Stimulated activated CD4-positive, alpha-beta T cell treated with anti-CD3 and anti-CD28 coated beads, Interleukin-12 subunit alpha, Interleukin-12 subunit beta, amount 100 ng/mL, for 4 hours (primary cell): ENCODE results near the gene IPO8.

ENCODE experiments used
- DNase-seq: peaks from one replicate; pipeline ENCODE4 v3.0.0-alpha.2; 2020

Gene IPO8

GRCh38 chr12:30695199-30696102, at the start of gene IPO8:
Gene IPO8 (minus strand): TSS chr12:30695869. CDS start chr12:30695647, 222 bp downstream.
- DNase-seq, result peak; percentile 82

- no peak for DNase-seq
Measured at GRCh38 chr12:30744321-30744720, 48.7 kb upstream of the IPO8 start.

GRCh38 chr12:30740274-30740673, 44.6 kb upstream of the IPO8 start:
- no peak for DNase-seq

- DNase-seq, result no peak
Measured at GRCh38 chr12:30739020-30739419, 43.4 kb upstream of the IPO8 start.

- DNase-seq, result no peak
Measured at GRCh38 chr12:30732954-30733637, 37.4 kb upstream of the IPO8 start.

GRCh38 chr12:30730011-30730410, 34.3 kb upstream of the IPO8 start:
- DNase-seq, result no peak

- no peak for DNase-seq
Measured at GRCh38 chr12:30729547-30729946, 33.9 kb upstream of the IPO8 start.

- no peak for DNase-seq
Measured at GRCh38 chr12:30726647-30727046, 31.0 kb upstream of the IPO8 start.

GRCh38 chr12:30725739-30726138, 30.1 kb upstream of the IPO8 start:
- no peak for DNase-seq

GRCh38 chr12:30719060-30719459, 23.4 kb upstream of the IPO8 start:
- DNase-seq, result no peak

GRCh38 chr12:30707613-30708342, 12.1 kb upstream of the IPO8 start:
- DNase-seq, result no peak

- DNase-seq, result no peak
Measured at GRCh38 chr12:30706476-30706875, 10.8 kb upstream of the IPO8 start.

- no peak for DNase-seq
Measured at GRCh38 chr12:30701056-30701455, 5.4 kb upstream of the IPO8 start.

GRCh38 chr12:30700216-30700900, 4.7 kb upstream of the IPO8 start:
- DNase-seq, result no peak

- DNase-seq, result no peak
Measured at GRCh38 chr12:30698346-30698745, 2.7 kb upstream of the IPO8 start.

- no peak for DNase-seq
Measured at GRCh38 chr12:30696943-30697342, 1.3 kb upstream of the IPO8 start.

GRCh38 chr12:30696486-30696885, 817 bp upstream of the IPO8 start:
- no peak for DNase-seq

GRCh38 chr12:30696103-30696408, 387 bp upstream of the IPO8 start:
- no peak for DNase-seq

GRCh38 chr12:30694412-30695198, 1.1 kb downstream of the IPO8 start:
- DNase-seq, result peak; percentile 5

- DNase-seq, result no peak
Measured at GRCh38 chr12:30692470-30692869, 3.2 kb downstream of the IPO8 start.

GRCh38 chr12:30691122-30691879, 4.4 kb downstream of the IPO8 start:
- no peak for DNase-seq
